Measurements from ENCODE around the gene PARP14. TPM values are rescaled to one million over a fixed set of nuclear protein-coding genes. Genes with fewer than 3 reads are reported as not detected.
"Not testable (repeated sequence)": the region's sequence is repeated elsewhere in the genome, so short reads cannot be mapped to it uniquely, and the experiment has no call there.

PARP14 gene
- total RNA-seq, 1 experiment from 2014 or later: 17.6 TPM

DNA sequence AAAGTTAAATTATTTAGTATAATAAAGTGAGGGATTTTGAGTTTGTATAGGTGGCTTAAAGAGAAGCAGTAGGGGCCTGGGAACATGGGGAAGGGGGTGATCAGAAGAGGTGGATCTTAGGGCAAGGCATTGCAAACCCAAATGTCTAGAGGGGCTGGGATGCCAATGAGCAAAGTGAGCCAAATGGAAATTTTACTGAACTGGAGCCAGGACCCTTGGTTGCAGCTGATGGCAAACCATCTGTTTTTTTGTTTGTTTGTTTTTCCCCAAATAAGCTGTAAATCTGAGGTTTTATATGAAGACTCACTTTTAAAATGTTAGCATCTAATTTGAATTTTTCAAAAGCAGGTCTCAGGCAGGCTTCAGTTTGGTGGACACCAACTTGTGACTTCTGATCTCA lies 14.8 kb upstream of the PARP14 start:
- no peaks in the 10 kb centered on the region for H3K4me1 ChIP-seq (replicated peaks)
- no peak overlapping the region for H3K4me3 ChIP-seq
- no peak overlapping the region for H3K27ac ChIP-seq
- H3K27me3 ChIP-seq (replicated peaks): no peaks in the 10 kb centered on the region
- no peaks in the 10 kb centered on the region for H3K36me3 ChIP-seq
- no peak for DNase-seq (ENCODE audit: low read depth in 1 of 2, low spot score in 2 of 2)
- no peaks in the 10 kb centered on the region for H3K9me3 ChIP-seq (replicated peaks)

DNA sequence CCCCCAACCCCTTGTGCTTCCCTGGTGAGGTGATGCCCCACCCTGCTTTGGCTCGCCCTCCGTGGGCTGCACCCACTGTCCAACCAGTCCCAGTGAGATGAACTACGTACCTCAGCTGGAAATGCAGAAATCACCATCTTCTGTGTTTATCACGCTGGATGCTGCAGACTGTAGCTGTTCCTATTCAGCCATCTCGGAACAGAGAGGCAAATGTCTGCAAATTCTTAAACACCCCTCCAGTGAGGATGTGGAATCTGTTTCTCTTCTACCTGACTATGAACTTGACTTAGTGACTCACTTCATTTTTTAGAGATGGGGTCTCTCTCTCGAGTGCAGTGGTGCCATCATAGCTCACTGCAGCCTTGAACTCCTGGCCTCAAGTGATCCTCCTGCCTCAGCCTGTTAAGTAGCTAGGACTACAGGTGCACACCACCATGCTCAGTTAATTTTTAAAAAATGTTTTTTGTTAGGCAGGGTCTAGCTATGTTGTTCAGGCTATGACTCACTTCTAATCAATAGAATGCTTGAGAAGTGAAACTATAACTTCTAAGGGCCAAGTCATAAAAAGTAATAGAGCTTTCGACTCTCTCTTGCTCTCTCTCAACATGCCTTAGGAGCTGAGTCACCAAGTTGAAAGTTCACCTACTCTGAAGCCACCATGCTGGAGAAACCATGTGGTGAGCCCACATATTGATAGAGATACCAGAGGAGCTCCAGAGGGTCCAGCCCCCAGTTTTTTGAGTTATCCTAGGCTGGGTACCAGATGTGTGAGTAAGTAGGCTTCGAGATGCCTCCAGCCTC lies 11.5 kb upstream of the PARP14 start:
- no peak overlapping the region for H3K27ac ChIP-seq
- no peaks in the 10 kb centered on the region for H3K27me3 ChIP-seq (replicated peaks)
- no peak overlapping the region for H3K4me3 ChIP-seq
- H3K9me3 ChIP-seq (replicated peaks): no peaks in the 10 kb centered on the region
- H3K4me1 ChIP-seq (replicated peaks): no peaks in the 10 kb centered on the region
- H3K36me3 ChIP-seq: no peaks in the 10 kb centered on the region
- peak in 1 of 2 experiments; percentile 3 for DNase-seq (ENCODE audit: low read depth in 1 of 2, low spot score in 2 of 2)

DNA sequence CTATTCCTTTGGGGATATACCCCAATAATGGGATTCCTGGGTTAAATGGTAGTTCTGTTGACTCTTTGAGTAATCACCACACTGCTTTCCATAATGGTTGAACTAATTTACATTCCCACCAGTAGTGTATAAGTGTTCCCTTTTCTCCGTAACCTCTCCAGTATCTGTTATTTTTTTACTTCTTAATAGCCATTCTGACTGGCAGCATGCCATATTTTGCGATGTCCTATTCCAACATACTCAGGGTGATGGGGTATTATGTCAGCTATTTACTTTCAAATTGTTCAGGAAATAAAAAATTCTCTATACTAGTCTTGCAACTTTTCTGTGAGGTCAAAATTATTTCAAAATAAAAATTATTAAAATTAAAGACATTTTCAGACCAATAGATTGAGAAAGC lies 9.1 kb upstream of the PARP14 start:
- no peak overlapping the region for H3K4me3 ChIP-seq
- H3K9me3 ChIP-seq (replicated peaks): no peaks in the 10 kb centered on the region
- H3K4me1 ChIP-seq (replicated peaks): no peaks in the 10 kb centered on the region
- no peak for DNase-seq (ENCODE audit: low read depth in 1 of 2, low spot score in 2 of 2)
- H3K36me3 ChIP-seq: no peaks in the 10 kb centered on the region
- H3K27ac ChIP-seq: no peak overlapping the region
- no peaks in the 10 kb centered on the region for H3K27me3 ChIP-seq (replicated peaks)

DNA sequence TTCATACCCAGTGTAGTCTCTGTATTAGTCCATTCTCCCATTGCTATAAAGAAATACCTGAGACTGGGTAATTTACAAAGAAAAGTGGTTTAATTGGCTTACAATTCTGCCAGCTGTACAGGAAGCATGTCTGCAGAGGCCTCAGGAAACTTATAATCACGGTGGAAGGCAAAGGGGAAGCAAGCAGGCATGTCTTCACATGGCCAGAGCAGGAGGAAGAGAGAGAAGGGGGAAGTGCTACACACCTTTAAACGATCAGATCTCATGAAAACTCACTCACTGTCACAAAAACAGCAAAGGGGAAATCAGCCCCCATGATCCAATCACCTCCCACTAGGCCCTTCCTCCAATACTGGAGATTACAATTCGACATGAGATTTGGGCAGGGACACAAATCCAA lies 6.3 kb upstream of the PARP14 start:
- Histone ChIP-seq H3K27ac (no peak overlapping the region), H3K27me3 (replicated peaks) (no peaks in the 10 kb centered on the region), H3K36me3 (no peaks in the 10 kb centered on the region), H3K4me3 (no peak overlapping the region), H3K9me3 (replicated peaks) (no peaks in the 10 kb centered on the region), H3K4me1 (replicated peaks) (peaks cover under 1% of the 10 kb centered on the region)
- no peak for DNase-seq (ENCODE audit: low read depth in 1 of 2, low spot score in 2 of 2)

DNA sequence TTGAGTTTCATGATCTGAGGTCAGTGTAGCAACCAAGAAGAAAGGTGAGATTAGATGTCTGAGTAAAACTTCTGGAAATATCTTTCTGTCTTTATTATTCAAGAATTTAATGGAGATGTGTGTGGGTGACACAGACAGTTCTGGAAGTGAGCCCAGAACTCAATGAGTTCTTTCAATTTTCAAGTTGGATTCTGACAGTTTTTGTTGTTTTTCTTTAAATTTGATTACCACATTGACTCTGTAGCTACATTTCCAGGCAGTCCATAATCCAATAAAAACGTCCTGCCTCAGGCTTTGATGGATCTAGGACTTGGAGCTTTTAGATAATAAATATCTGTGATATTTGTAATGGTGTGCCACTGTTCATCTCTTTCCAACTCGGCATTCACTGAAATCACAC lies 3.9 kb upstream of the PARP14 start:
- H3K4me1 ChIP-seq (replicated peaks): peaks cover 18% of the 10 kb centered on the region
- no peak overlapping the region for H3K4me3 ChIP-seq
- H3K27ac ChIP-seq: no peak overlapping the region
- H3K27me3 ChIP-seq (replicated peaks): no peaks in the 10 kb centered on the region
- no peak for DNase-seq (ENCODE audit: low read depth in 1 of 2, low spot score in 2 of 2)
- H3K9me3 ChIP-seq (replicated peaks): no peaks in the 10 kb centered on the region
- peaks cover 4% of the 10 kb centered on the region; the same call in 1 of the 2 replicates for H3K36me3 ChIP-seq

DNA sequence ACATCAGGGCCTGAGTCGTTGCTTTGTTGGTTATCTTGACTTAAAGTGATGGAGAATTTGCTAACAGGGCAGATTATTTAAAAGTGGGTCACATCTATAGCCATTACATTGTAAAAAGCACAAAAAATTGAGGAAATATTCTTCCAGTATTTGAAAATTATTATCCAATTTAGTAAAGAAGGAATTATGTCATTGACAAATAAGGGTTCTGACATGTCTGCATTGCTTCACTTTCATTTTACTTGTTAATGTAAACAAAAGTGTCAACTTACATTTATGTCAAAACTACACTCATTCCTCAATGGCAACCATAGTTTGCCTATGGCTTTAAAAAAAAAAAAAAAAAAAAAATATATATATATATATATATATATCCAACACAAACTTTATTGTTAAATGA lies 3.4 kb upstream of the PARP14 start:
- Histone ChIP-seq H3K4me3 (no peak overlapping the region), H3K4me1 (replicated peaks) (peaks cover 21% of the 10 kb centered on the region), H3K27ac (no peak overlapping the region), H3K27me3 (replicated peaks) (no peaks in the 10 kb centered on the region), H3K36me3 (peaks cover 4% of the 10 kb centered on the region; the same call in 1 of the 2 replicates), H3K9me3 (replicated peaks) (no peaks in the 10 kb centered on the region)
- DNase-seq (ENCODE audit: low read depth in 1 of 2, low spot score in 2 of 2): no peak

DNA sequence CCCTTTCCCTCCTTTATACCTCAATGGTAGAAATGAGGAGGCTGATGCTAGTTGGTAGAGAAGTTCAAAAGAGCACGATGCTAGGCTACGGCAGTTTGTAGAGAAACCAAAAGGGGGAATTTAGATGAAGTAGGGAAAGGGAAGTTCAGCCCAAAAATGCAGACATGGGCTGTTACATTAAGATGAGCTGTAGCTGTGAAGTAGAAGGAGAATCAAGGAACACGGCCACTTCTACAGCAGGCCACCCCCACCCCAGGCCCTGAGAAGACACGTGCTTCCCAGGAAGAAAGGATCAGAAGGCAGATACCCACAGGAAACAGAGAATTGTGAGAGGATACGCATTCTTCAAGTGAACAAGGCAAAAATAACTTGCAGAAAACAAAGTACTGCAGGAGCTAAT lies 2.1 kb upstream of the PARP14 start:
- Histone ChIP-seq H3K9me3 (replicated peaks) (no peaks in the 10 kb centered on the region), H3K4me3 (no peak overlapping the region), H3K27ac (no peak overlapping the region), H3K27me3 (replicated peaks) (no peaks in the 10 kb centered on the region), H3K36me3 (peaks cover 4% of the 10 kb centered on the region; the same call in 1 of the 2 replicates), H3K4me1 (replicated peaks) (peaks cover 21% of the 10 kb centered on the region)
- DNase-seq (ENCODE audit: low read depth in 1 of 2, low spot score in 2 of 2): no peak

DNA sequence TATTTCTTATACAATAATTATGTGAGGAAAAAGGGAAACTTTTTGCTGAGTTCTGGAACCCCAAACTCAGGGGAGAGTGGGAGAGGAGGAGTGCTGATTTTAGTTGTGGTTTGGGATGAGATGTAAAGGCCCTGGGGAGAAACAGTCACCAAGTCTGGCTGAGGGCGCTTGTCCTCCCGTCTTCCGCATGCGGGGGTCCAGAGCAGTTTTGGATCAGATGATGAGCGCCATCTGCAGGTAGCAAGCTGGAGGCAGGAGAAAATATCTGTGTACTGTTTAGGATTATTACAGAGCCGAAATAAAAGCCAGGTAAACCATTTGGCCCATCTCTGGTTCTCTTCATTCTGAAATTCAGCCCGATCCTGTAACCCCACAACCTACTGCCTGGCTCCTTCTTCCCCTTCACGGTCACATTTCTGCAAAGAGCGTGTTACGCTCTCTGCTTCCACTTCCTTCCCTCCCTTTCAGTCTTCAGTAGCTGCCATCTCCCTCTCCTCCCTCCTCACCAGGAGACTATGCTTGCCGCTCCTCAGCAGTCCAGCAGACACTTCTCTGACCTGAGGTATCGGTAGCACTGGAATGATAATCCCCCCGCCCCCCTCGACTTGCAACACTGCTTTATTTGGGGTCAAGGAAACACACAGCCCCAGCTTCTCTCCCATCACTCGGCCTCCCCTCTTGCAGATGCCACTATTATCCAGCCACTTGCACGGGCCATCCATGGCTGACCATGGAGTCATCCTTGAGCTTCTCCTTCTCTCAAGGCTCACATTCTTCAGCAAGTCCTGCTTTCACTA lies 1.4 kb upstream of the PARP14 start:
- Histone ChIP-seq H3K9me3 (replicated peaks) (no peaks in the 10 kb centered on the region), H3K27ac (no peak overlapping the region), H3K4me3 (peak overlapping the region; percentile 83), H3K27me3 (replicated peaks) (no peaks in the 10 kb centered on the region), H3K36me3 (peaks cover 4% of the 10 kb centered on the region; the same call in 1 of the 2 replicates), H3K4me1 (replicated peaks) (peaks cover 21% of the 10 kb centered on the region)
- peak; percentile 76 to 77 for DNase-seq (ENCODE audit: low read depth in 1 of 2, low spot score in 2 of 2)

DNA sequence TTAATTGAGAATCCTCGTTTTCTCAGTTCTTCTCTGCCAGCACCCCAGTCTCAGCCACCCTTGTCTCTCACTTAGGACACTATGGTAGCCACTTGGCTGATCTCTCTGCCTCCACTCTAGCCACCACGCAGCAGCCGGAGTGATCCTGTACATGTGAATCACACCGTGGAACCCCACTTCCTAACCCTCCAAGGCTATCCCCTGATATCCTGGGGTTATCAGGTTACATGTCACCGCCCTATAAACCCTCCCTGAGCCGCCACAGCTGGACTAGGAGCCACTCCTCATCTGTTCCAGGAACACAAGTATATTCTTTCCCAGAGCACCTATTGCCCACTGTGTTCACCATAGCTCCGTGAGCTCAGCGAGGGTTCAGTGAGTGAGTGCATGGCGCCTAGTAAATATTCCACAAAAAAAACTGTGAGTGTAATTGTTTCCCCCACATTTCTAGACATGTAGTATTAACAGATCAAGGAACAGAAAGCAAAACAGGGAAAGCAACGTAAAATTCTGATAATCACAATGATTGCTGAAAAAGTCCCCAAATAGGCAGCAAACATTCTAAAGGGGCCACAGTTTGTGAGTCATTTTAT lies 661 bp upstream of the PARP14 start:
- H3K27me3 ChIP-seq (replicated peaks): no peaks in the 10 kb centered on the region
- H3K9me3 ChIP-seq (replicated peaks): no peaks in the 10 kb centered on the region
- peaks cover 21% of the 10 kb centered on the region for H3K4me1 ChIP-seq (replicated peaks)
- peak overlapping the region; percentile 84 for H3K27ac ChIP-seq
- peaks cover 4% of the 10 kb centered on the region for H3K36me3 ChIP-seq
- peak in 1 of 2 experiments; percentile 39 for DNase-seq (ENCODE audit: low read depth in 1 of 2, low spot score in 2 of 2)
- H3K4me3 ChIP-seq: peak overlapping the region; percentile 83

DNA sequence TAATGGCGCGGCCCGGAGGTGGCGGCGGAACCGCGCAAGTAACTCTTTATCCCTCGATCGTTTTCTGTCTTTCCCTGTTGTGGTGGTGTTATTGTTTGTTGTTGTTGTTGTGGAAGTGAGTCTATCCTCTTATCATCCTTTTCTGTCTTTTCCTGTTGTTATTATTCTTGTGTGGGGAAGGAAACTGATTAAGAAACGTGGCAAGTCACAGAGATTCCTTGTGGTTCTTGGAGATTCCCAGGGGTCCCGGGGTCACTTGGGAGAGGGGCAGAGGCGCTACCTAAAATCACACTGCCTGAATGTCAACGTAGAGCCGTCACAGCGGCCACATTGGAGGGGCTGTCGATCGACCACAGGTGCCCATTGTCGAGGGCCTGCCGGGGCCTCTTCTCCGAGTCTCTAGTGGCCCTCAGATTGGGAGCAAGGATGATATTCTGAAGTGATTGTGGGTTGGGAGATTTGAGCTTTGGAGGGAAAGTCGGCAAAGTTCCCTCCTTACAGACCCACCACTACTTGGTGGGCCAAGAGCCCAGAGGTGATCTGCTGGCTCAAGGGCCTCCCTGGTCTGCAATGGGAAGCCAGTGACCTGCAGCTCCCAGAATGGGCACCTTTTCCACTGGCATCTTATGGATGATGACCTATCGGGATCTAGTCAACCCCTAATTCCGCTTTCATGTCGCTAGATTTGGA lies 790 bp downstream of the PARP14 start:
- Histone ChIP-seq H3K9me3 (replicated peaks) (no peaks in the 10 kb centered on the region), H3K27ac (peak overlapping the region; percentile 84; the same call in 1 of the 2 replicates), H3K4me1 (replicated peaks) (peaks cover 21% of the 10 kb centered on the region), H3K36me3 (peaks cover 4% of the 10 kb centered on the region), H3K27me3 (replicated peaks) (no peaks in the 10 kb centered on the region), H3K4me3 (peak overlapping the region; percentile 83)
- DNase-seq (ENCODE audit: low read depth in 1 of 2, low spot score in 2 of 2): peak in 1 of 2 experiments; percentile 10

DNA sequence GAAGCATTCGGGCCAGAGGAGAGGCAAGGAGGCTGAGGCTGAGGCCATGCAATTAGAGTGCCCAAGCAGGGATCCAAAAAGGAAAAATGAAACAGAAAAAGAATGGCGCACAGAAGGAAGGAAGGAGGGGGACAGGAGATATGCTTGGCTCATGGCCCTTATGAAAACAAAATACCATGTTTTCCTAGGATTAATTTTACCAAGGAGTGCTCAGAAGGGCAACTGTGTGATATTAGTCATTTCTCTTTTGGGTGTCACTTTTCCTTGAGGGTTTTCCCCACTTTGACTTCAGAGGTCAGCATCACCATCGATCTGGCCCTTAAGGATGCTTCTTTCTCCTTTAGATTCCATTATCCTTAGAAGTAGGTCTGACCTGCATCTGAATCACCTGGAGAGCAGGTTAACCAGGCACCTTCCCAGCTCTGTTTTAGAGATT lies 1.4 kb downstream of the PARP14 start:
- Histone ChIP-seq H3K27ac (no peak overlapping the region), H3K4me3 (peak overlapping the region; percentile 83), H3K27me3 (replicated peaks) (no peaks in the 10 kb centered on the region), H3K4me1 (replicated peaks) (peaks cover 21% of the 10 kb centered on the region), H3K9me3 (replicated peaks) (no peaks in the 10 kb centered on the region), H3K36me3 (peaks cover 5% of the 10 kb centered on the region)
- no peak for DNase-seq (ENCODE audit: low read depth in 1 of 2, low spot score in 2 of 2)

DNA sequence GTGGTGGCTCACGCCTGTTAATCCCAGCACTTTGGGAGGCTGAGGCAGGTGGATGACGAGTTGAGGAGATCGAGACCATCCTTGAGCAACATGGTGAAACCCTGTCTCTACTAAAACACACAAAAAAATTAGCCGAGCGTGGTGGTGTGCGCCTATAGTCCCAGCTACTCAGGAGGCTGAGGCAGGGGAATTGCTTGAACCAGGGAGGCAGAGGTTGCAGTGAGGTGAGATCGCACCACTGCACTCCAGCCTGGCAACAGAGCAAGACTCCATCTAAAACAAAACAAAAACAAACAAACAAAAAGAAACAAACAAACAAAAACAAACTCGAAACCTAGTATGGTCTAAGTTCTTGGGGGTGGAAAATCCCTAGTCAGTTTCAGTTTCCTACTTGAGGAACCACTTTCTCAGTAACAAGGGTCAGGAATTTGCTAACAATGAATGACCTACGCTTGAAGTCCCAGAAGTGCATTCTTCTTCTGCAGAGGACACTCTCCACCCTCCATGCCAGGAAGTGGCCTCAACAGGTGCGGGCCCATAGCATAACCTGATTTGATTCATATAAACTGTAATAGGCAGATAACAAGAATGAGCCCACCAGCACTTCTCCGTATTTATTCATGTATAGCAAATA lies 2.3 kb downstream of the PARP14 start:
- H3K4me3 ChIP-seq; H3K27me3 ChIP-seq (replicated peaks); H3K27ac ChIP-seq; DNase-seq (ENCODE audit: low read depth in 1 of 2, low spot score in 2 of 2); H3K9me3 ChIP-seq (replicated peaks): not testable (repeated sequence)
- peaks cover 14% of the 10 kb centered on the region for H3K36me3 ChIP-seq
- H3K4me1 ChIP-seq (replicated peaks): peaks cover 21% of the 10 kb centered on the region

DNA sequence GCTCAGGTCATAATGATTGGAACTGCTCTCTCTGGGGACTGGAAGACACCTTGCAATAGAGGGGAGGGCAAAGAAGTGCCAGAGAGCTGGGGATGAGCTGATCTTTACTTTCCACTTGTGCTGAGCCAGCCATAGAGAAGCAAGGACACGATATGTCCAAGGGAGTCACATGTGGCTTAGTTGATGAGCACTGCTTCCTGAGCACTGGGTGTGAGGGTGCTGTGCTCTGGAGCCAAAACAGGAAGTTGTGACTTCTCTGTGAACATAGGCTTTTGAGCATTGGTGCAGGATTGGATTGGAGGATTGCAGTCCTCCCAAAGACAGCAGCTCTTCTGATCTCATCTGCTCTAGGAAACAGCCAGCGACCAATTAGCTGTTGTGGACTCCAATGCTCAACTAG lies 6.7 kb downstream of the PARP14 start:
- Histone ChIP-seq H3K4me1 (replicated peaks) (no peaks in the 10 kb centered on the region), H3K27me3 (replicated peaks) (no peaks in the 10 kb centered on the region), H3K27ac (no peak overlapping the region), H3K36me3 (peaks cover 24% of the 10 kb centered on the region), H3K4me3 (no peak overlapping the region), H3K9me3 (replicated peaks) (no peaks in the 10 kb centered on the region)
- no peak for DNase-seq (ENCODE audit: low read depth in 1 of 2, low spot score in 2 of 2)
